HG03439 (cell line): Measurements from ENCODE around the gene RELL1.
A peak's percentile ranks its signal among the peaks of the same experiment; 100 is the strongest.

Experiments
- ATAC-seq: cut with Tn5 transposase; IDR thresholded peaks from one replicate; pipeline ENCODE4 v1.9.1; 2021; ENCODE audit warnings: mild to moderate bottlenecking, moderate library complexity; ENCODE audit not compliant: unreplicated experiment

Gene RELL1

DNA sequence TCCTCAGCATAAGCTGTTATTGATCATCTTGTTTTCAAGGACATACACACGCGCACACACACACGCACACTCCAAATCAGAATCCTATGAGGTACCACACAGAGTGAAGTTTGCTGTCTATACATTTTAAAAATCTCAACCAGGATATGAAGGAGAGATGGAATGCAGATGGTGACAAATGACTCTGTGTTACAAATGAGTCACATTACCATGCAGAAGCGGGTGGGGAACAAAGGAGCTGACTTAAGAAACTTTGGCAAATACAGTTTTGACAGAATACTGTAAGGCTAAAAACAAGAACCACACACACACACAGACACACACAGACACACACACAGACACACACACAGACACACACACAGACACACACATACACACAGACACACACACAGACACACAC is 81.7 kb downstream of the RELL1 start:
- ATAC-seq = no peak

DNA sequence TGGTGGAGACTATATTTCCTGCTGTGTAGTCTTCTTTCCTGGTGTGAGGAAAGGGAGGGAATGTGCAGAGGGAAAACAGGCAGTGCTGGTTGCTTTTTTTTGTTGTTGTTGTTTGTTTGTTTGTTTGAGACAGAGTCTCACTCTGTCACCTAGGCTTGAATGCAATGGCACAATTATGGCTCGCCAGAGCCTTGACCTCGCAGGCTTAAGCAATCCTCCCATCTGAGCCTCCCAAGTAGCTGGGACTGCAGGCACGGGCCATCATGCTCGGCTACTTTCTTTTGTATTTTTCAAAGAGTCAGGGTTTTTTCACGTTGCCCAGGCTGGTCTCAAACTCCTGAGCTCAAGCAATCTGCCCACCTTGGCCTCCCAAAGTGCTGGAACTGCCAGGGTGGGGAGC is 82.5 kb downstream of the RELL1 start:
- no peak for ATAC-seq

DNA sequence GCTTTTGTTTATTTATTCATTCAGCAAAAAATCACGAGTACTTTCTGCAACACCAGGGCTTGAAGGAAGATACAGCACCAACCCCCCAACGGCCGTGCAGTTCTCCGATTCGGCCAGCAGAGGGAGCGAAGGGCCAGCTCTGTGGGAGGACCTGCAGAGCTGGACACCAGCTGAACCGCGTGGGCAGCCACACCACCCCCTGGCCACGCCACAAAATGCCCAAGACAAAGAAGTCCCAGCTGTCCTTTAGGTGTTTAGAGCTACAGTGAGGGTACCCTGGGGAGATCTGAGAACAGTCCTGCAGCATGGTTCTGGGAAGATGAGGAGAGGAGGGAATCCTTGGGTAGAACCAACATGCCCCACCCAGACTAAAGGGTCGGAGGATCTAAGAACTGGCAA is 83.1 kb downstream of the RELL1 start:
- ATAC-seq = peak; percentile 74

DNA sequence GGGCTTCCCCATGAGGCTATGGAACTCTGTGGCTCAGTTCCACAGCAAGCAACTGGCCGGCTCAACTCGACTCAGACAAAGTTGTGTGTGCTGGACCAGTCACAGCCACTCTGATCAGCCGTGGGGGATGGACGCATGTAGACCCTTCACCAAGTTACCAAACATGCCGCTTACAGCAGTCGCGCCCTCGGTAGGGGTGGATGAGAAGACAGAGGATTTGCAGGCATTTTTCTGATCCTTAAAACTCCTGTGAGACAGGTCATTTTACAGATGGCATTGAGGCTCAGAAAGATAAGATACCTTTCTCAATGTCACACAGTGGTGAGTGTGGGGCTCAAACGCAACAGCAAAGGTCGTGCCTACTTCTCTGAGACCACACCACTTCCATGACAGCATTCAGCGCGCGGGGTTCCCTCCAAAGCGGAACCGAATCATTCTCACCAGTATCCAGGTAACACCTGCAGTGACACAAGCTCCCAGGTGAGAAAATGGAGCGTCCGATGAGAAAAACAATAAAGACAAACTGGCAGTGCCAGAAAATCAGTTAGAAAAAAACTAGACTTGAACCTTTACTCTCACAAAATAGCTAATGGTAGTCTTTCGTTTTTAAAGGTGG is 83.6 kb downstream of the RELL1 start:
- no peak for ATAC-seq

DNA sequence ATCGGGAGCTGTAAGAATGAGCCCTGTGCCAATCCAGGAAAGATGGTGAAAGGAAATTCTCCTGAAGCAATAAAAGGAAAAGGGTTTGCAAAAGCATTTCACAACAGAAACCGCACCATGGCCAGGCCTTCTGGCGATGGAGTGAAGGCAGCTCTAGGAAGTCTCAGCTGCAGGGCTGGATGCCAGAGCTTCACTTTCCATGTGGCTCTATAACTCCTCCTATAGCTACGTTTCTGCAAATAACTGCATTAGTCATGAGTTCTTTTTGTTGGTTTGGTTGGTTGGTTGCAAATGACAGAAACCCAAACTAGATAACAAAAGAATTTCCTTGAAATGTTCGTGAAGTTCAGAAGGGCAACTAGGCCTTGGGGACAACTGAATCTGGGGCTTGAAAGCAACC is 84.6 kb downstream of the RELL1 start:
- ATAC-seq = no peak

DNA sequence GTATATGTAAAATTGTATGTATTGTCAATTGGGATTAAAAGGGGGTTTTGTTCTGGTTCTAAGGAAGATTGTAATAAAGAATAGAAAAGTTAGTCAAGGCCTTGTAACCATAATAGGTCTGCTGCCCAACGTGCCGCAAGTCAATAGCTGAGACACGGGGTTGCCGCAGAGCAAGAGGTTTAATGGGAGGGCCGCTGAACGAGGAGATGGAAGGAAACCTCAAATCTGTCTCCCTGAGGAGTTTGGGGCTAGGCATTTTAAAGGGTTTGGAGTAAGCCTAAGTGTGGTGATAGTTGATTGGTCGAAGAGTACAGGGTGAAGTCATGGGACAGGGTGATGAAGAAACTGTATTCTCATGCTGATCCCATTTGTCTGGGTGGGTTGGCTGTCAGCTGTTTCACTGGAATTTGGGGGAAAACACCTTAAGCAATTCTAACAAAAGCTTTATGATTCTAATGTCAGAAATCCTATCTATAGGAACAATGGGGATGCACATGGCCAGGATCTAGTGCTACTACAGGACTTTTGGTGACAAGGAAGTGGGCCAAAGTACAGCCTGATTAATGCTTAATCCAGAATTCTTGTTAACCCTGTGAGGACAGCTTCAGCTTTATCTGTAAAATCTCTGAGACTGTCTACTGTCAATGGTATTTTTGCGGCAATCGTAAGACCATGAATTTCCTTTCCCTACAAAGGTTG is 86.9 kb downstream of the RELL1 start:
- no peak for ATAC-seq

DNA sequence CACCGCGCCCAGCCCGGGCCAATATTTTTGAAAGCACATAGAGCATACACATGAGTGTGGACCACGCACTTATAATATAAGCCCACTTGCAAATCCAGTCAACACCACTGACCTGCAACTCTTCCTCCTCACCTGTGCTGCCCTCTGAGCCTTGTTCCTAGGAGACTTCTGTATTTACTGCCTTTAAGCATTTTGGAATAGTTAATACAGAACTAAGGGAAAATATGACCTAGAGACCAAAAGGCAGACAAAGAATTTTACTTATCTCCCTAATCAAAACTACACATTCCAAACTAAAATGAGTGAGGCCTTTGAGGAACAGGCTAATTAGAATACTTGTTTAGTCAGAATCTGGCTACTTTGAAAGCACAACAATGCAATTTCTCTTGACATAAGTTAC is 89.1 kb downstream of the RELL1 start:
- no peak for ATAC-seq

DNA sequence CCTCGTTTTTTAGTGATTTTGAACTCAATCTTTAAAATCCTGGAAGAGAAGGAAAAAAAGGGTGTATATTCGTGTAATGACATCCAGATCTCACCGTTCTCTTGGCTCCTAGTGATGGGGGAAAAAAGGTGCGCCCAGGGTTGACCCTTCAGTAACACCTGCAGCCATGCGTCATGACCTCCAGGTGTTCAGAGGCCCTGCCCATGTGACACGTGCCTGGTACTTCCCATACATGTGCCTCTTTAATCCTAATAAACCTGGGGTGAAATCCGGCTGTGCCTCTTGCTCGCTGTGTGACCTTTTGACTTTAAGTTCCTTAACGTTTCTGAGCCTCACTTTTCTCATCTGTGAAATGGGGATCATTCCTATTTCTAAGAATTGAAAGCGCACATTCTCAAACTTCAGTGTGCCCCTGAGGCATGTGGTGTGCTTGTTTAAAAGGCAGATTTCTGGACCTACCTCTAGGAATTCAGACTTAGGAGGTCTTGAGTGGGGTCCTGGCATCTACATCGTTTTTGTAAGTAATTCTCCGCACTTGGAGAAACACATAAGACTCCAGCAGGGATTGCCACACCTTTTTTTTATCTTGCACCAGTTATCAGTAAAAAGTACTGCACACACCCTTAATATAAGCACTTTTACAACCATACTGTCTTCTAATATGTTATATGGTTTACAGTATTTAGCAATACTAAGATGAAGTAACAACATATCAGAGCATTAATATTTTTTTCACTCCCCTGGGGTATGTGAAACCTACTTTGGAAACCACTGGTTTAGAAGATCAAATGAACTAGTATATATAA is 90.1 kb downstream of the RELL1 start:
- ATAC-seq = no peak

DNA sequence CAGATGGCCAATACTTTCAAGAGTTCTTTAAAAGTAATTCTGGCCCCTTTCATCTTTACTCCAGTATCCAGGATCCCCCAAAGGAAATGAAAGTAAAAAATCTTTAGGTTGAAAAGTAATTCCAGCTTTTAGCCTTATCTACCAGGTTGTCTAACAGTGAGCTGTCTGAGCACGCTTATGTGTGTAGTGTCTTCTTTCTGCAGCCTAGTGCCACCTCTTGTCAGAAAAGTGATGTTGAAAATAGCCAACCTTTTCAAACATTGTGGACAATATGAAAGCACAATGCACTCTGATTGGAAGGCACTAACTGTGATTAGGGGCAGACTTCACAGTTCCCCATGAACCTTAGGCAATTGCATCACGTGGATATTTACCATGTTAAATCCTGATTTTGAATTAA is 92.1 kb downstream of the RELL1 start:
- ATAC-seq = no peak

DNA sequence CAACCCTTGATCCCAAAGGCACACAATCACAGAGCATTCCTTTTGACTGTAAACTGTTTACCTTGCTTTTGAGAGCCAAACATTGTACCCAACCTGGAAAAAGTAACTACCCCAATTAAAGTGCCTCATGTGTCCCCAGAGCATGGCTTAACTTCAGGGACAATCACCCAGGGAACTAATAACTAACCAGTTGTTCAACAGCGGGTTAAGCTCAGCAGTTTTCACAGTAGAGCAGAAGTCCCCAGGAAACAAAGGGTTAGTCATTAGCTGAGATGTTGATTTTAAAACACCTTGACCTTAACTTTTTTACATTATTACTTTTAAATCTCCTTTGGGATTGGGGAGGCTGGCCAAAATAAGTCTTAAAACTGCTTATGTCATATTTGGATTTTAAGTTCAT is 94.8 kb downstream of the RELL1 start:
- ATAC-seq = no peak

DNA sequence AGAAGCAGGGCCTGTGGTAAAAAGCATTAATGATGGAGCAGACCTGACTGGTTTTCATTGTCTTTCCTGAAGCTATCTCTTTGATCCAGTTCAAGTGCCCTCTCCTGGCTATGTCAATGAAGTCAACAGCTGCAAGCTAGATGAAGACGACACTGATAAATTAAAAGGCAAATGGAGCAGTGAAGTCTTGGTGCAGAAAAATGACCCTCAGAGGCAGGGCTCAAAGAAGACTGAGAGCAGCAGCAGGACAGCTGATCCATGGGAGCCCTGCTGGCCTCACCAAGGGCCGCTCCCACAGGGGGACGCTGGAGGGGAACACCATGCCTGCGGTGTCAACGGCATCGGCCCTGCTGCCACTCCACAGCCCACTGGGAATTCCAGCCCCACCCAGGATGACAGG is 96.2 kb downstream of the RELL1 start:
- ATAC-seq = no peak

DNA sequence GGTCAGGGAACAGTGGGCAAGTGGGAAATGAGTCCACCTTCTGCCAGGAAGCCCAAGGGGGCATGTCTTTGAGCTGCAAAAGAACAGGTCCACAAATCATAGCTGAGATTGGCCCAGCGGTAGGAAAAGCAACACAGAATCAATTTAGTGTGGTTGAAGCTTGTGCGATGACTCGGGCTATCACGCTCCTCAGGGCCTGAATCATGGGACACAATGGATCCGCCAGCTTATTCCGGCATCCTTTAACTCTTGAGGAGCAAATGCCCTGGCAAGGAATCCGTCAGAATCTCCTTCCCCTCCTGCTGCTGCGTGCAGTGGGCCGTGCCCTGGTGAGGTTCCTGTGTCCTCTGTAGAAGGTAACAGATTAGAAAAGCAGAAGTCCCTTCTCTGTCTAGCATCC is 98.0 kb downstream of the RELL1 start:
- no peak for ATAC-seq

DNA sequence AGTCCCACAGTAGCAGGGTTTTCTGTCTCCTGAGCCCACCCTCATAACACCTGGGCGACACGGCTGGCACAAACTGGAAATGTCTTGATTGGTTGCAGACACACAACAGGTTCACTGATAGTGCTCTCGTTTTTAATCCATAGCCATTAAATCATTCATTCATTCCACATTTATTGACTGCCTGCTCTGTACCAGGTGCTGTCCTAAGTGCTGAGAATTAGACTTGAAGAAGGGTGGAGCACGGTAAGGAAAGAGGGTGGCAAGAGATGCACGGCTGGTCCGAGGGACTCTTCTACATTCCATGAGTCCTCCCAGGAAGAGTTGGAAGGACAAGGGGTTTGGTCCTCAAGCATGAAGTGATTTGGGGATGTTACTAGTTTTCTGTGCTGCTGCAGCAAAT is 100.0 kb downstream of the RELL1 start:
- ATAC-seq = no peak

DNA sequence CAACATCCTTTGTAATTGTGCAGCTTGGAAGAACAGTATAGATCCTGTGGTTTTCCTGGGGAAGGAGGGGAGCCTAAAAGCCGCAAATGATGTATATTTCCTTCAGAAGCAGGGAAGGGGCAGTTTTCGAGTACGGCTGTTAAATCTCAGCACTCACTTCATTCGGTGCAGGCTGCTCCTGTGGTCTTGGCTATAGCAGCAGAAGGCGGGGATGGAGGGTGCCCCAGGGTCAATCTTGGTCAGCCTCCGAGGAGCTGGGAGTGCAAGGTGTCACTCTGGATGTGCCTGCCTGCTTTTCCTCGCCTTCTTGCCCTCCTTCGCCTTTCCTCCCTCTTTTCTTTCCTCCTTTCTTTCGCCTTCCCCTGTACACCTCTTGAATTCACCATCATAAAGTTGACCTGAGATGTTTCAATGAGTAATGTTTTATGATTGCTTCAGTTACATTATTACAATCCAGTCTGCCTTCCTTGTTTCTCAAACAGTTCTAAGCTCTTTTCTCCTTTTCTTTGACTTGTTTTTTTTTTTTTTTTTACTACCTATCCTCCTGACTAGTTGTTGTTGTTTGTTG is 101.6 kb downstream of the RELL1 start:
- ATAC-seq = no peak

DNA sequence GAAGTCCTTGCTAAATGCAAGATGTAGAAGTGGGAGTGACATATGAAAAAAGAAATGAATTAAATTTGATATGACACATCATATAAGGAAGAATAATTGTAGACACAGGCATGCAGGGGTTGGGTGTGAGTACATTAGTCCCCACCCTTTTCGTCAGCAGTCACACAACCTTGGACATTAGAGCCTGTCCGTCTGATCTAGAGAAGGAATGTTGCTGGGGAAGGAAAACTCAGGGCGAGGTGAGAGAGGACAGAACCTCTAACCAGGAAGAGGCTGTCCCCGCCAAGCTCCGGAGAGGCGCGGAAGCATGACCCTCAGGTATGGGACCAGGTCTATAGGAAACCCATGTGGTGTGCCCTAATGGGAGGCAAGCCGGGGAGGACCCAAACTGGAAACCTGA is 102.1 kb downstream of the RELL1 start:
- ATAC-seq = no peak

DNA sequence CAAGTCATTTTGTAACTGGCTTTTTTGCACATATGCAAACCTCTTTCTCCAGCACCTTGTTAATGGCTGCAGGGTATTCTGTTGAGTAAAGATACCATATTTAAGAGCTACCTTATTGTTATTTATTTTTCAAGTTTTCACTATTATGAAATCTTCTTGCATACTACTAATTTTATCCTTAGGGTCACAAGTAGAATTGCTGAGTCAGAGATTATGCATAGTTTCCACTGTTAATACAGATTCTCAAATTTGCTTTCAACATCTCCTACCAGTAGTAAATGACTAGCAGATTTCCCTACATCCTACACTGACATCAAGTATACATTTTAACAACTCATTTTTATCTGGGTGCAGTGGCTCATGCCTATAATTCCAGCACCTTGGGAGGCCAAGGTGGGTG is 112.6 kb downstream of the RELL1 start:
- ATAC-seq = no peak

DNA sequence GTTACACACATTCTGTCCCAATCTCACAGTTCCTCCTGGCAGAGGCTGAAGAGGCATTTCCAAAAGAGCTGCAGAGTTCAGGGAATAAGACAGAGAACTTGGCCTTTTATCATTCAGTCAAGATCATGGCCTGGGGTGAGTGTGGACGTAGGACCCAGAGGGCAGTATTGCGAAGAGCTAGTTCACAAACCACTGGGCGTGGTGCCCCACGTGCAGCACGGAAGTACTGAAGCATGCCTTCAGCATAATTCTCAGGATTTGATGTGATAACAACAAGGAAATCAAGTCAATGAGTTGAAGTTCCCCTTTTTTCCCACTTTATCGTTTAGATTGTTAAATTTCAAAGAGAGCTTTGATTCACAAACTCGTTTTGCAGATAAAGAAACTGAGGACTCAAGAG is 117.7 kb downstream of the RELL1 start:
- ATAC-seq = no peak

DNA sequence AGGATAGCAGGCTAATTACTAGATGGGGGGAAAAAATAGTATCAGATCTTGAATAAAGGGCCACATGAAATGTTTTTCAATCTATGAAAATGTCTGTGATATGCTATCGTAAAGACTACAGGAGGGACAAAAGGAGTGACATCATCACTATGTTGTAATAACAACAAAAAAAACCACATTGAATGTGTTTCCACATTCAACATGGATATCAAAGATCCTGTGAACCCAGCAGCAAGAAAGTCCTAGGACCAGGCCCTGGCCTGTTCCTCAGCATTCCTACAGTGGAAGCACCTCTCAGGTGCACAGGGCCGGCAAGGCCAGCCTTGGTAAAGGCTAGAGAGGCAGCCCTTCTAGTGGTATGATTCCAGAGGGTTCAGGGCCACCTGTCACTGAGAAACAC is 118.3 kb downstream of the RELL1 start:
- ATAC-seq = no peak

DNA sequence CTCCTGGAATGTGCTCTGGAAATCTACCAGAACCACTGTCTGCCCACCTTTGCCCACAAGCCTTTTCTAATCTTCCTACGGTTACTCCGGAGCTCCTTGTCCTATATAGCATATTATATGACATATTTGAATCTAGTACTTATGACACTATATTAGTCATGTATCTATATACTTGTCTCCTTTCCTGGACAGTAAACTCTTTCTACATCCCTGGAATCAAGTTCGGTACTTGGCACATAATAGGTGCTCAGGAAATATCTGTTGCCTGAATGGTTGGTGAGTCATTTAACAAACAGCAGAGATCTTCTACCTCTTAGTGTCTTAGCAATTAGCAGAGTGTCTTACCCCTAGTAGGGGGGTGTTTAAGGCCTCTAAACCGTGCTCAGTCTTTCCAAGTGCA is 123.6 kb downstream of the RELL1 start:
- no peak for ATAC-seq

DNA sequence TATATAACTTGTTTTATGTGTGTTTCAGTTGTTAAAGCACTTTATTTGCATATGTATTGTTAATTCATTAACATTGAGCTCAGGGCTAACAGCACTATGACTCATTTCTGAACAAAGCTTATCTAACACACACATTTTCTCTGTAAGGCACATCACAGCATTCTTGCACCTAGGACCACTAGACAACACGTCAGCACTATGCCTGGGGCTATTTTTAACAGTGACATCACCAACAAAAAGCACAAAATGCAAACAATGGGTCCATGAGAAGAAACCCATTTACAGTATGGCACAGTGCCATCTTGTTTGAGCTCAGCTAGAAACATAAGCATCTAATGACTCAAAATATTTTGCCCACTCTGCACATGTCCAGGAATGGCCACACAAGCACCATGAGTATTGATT is 124.4 kb downstream of the RELL1 start:
- peak; percentile 92 for ATAC-seq

DNA sequence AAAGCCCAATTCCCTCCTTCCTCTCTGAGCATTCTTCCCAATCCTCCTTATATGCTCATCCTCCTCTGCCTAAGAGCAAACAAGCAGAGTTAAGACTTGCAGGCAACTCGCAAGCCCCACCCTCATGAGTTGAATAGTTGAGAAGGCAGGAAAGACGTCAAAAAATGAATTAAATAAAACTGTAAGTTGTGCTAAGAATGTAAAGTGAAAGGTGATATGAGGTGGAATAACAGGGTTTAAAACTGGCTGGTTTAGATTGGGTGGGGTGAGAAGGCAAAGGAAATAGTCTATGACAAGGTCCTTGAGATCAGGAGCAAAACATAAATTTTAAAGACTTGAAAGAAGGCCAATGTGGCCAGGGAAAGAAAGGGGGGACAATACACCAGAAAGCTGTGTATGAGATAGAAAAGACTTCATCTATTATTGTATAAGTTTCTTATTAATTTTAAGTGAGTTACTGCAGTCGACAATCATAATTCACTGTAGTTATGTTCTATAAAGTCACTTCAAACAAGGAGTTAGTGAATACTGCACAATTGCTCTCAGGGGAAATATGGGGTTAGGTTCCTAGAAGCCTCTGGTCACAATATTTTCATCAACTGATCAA is 124.9 kb downstream of the RELL1 start:
- ATAC-seq = no peak
